NCI-H226 (cell line): Measurements from ENCODE around the gene TFF3.

Experiments used
- DNase-seq: peaks from one replicate; pipeline ENCODE4 v3.0.0-alpha.2; 2015

TFF3 gene

DNA sequence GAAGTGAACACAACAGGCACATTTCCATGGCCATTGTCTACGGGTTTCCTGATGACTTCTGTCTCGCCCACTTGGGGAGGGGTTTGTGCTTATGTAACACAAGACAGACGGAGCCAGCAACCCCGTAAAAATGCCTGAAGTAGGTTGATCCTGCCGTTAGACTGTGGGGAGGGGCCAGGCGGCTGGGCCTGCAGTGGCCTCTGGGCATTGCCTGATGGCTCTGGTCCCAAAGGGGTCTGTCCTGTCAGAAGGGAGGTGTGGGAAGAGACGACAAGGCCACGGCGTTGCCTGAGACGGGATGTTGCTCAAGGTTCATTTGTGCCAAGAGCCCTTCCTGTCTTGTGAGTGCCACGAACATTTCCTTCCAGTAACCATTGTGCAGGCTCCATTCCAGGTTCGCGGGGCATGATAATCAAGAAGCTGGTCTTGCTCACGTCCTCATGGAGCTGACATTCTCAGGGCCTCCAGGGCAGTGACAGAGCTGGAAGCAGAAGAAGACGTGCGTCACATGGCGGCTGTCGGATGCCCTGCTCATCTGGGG, 51.5 kb downstream of the TFF3 start:
- no peak for DNase-seq

DNA sequence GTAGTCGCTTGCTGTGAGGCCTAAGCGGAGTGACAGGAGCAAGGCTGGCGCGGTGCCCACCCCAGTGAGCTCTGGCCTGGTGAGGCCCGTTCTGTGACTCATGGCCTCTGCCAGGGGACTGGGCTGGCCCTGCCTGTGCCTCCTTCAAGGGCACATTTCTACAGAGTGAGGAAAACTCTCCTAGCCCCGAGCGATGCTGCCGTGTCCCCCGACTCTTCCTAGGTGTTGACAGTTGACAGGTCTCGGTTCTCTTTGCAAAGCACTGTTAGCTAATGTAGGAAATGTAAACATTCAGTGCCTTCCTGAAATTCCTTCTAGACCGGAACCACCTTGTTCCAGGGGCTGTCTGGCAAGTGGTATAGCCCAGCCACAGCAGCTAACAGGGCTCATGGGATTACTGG, 52.4 kb downstream of the TFF3 start:
- no peak for DNase-seq

DNA sequence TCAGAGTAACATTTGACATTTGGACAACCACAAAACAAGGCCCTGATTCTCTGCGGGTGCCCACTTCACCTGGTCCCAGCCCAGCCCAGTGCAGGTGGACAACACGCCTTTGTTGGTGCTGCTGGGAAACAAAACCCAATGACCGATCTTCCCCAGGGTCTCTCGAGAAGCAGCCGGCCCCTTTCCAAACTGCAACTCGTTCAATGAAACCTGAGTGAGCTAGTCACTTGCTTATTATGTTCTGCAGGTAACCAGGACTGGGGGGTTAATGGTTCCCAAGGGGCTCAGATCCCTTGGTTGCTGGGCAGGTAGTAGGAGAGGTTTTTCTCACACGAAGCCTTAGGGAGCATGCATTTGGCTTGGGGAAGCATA, 53.4 kb downstream of the TFF3 start:
- no peak for DNase-seq
